ENCODE results near the gene TATDN3.

Gene TATDN3, protein sequence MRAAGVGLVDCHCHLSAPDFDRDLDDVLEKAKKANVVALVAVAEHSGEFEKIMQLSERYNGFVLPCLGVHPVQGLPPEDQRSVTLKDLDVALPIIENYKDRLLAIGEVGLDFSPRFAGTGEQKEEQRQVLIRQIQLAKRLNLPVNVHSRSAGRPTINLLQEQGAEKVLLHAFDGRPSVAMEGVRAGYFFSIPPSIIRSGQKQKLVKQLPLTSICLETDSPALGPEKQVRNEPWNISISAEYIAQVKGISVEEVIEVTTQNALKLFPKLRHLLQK

DNA sequence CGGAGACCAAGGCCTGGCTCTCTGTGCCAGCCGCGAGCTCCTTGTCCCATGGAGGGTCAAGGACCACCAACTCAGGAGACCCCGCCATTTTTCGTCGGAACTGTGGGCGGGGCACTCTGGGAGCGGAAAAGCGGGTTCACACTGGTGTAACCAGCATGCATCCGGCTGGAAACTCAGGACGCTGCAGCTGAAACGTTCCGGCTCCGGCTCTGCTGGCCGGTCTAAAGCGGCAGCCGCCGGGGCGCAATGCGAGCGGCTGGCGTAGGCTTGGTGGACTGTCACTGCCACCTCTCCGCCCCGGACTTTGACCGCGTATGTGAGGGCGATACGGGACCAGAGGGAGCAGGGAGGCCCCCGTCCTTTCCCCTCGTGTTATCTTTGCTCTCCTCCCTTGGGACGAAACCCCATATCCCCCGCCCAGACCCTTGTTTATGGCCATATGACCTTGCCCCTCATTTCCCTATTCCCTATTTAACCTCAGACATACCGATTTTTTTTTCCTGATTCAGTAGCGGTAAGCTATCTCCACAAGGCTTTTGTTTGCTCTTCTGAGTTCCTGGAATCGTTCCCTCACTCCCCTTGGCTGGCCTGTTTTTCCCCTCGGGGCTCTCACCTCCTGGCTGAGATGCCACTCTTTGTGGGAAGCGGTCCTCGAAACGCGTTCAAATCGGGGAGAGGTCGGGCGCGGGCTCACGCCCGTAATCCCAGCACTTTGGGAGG is at the start of gene TATDN3, which contains the start of gene NSL1:
Gene TATDN3 (plus strand): TSS at position 219 of the 720 bp plus-strand sequence. CDS start 28 bp downstream, at position 247.
Gene NSL1 (minus strand): TSS at position 102 of the 720 bp plus-strand sequence. CDS start 14 bp downstream, at position 88.
- Mint-ChIP-seq H3K36me3 (ENCODE audit: low read depth) (peaks cover 38% of the 10 kb centered on the region), H3K9me3 (no peaks in the 10 kb centered on the region), H3K4me3 (peak within 1 kb of the TSS; percentile 99), H3K27me3 (no peaks in the 10 kb centered on the region), H3K27ac (peak within 1 kb of the TSS; percentile 96), H3K4me1 (ENCODE audit: low read depth) (peaks cover 41% of the 10 kb centered on the region)
- peak; percentile 100 for DNase-seq

DNA sequence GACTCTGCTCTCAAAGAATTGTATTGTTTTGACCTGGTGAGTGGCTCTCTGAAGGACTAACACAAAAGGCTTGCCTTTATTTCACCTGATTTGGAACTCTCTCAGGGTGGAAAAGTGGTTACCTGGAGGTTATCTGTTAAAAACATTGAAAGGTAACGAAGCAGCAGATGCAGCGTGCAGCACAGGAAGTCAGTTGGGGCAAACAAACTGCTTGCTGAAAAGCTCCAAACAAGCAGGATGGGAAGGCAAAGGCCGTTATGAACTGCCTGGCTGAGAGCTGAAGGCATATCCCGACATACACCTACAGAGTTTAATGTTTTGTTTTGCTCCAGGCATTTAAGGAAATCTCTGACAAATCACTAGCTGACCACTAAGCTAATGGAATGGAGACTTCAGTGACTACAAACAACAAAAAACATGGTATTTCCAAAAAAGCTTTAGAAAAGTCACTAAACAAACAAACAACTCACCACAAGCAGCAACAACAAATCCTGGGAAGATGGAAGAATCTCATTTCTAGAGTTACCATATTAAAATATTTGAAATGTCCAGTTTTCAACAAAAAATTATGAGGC is 47.7 kb upstream of the TATDN3 start:
- Mint-ChIP-seq H3K27ac (no peak overlapping the region), H3K4me3 (no peak overlapping the region), H3K27me3 (no peaks in the 10 kb centered on the region), H3K36me3 (ENCODE audit: low read depth) (peaks cover 27% of the 10 kb centered on the region), H3K4me1 (ENCODE audit: low read depth) (peaks cover 59% of the 10 kb centered on the region), H3K9me3 (peaks cover 7% of the 10 kb centered on the region)
- no peak for DNase-seq

DNA sequence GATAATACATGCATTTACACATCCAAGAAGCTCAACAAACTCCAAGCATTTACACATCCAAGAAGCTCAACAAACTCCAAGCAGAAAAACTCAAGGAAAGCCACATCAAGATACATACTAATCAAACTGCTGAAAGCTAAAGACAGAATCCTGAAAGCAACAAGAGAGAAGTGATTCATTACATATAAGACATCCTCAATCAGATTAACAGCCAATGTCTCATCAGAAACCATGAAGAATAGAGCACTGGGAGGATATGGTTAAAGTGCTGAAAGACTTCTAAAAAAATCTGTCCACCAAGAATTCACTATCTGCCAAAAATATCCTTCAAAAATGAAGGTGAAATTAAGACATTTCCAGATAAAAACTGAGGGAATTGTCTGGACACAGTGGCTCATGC is 46.4 kb upstream of the TATDN3 start:
- peaks cover 7% of the 10 kb centered on the region for H3K9me3 Mint-ChIP-seq
- H3K27ac Mint-ChIP-seq, result peak overlapping the region; percentile 14
- H3K4me3 Mint-ChIP-seq, result no peak overlapping the region
- H3K36me3 Mint-ChIP-seq (ENCODE audit: low read depth), result peaks cover 20% of the 10 kb centered on the region
- no peak for DNase-seq
- H3K27me3 Mint-ChIP-seq, result no peaks in the 10 kb centered on the region
- peaks cover 58% of the 10 kb centered on the region for H3K4me1 Mint-ChIP-seq (ENCODE audit: low read depth)

DNA sequence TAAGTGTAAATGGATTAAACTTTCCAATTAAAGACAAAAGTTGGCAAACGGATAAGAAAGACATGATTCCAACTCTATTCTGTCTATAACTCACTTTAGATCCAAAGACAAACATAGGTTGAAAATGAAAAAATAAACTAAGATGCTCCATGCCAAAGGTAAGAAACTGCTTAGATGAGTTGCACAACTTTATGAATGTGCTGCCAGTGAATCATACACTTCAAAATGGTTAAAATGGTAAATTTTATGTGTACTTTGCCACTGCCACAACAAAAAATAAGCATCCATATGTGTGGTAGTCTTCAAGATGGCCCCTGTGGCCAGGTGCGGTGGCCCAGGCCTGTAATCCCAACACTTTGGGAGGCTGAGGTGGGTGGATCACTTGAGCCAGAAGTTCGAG is 45.1 kb upstream of the TATDN3 start:
- Mint-ChIP-seq H3K27me3 (no peaks in the 10 kb centered on the region), H3K27ac (no peak overlapping the region), H3K4me3 (no peak overlapping the region), H3K36me3 (ENCODE audit: low read depth) (peaks cover 14% of the 10 kb centered on the region), H3K4me1 (ENCODE audit: low read depth) (peaks cover 58% of the 10 kb centered on the region), H3K9me3 (peaks cover 3% of the 10 kb centered on the region)
- DNase-seq, result no peak

DNA sequence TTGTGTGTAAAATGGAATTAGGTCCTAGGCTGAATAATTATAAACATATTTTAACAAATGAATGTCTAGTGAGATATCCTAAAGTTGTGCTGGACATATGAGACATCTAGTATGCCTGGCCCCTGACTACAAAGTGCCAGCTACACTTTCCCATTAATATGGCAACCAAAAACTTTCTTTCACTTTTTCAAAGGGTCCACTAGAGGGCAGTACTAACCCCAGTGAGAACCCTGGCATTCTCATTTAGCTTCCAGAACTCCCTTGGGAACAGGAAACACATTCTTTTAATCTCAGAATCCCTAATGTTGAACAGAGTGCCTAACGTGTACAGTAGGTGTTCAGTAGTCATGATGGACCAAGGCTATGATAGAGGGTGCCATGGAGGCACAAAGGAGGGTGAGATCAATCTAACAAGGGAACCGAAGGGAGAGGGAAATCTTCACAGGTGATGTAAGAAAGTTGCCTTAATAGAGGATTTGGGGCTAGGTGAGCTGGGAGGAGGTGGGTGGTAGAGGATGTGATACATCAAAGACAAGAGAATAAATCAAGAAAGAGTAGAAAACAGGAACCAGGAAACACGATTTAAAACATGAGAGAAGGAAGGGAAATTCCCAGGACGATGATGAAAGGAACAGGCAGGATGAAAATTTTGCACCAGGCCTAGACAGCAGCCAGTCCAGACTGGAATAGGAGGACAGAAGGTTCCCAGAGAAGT is 41.7 kb upstream of the TATDN3 start:
- Mint-ChIP-seq H3K27ac (peak overlapping the region; percentile 42), H3K36me3 (ENCODE audit: low read depth) (peaks cover 5% of the 10 kb centered on the region), H3K9me3 (no peaks in the 10 kb centered on the region), H3K4me1 (ENCODE audit: low read depth) (peaks cover 69% of the 10 kb centered on the region), H3K27me3 (no peaks in the 10 kb centered on the region), H3K4me3 (no peak overlapping the region)
- no peak for DNase-seq

DNA sequence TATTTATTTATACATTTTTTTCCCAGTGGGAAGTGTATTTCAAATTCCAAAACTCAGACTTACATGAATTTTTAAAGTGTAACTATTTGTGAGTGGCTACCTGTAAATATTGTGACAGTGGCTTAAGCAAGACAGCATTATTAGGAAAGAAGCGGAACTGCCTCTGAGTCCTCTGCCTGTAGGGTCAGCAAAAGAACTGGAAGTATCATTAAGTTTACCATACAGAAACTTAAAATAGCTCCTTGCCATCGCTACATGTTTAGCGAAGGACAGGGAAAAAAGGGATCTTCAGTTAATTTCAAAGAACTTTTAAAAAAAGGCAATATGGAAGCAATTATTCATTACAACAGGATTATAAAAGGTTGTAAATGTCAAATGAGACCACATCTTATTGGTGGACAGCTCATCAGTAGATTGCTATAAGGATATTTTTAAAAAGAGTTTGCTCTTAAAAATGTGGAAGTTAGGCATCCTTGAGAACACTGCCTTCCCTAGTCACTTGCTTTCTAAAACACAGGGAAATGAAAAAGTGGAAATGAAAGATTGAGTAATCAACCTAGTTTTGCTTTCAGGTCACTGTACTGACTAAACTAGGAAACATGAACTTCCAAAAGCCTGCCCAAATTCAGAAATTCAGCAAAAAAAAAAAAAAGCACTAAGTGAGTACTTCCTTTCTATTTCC is 39.3 kb upstream of the TATDN3 start:
- H3K4me1 Mint-ChIP-seq (ENCODE audit: low read depth), result peaks cover 49% of the 10 kb centered on the region
- H3K4me3 Mint-ChIP-seq, result no peak overlapping the region
- H3K27ac Mint-ChIP-seq, result peak overlapping the region; percentile 78
- no peak for DNase-seq
- H3K9me3 Mint-ChIP-seq, result no peaks in the 10 kb centered on the region
- peaks cover 5% of the 10 kb centered on the region for H3K36me3 Mint-ChIP-seq (ENCODE audit: low read depth)
- H3K27me3 Mint-ChIP-seq, result no peaks in the 10 kb centered on the region

DNA sequence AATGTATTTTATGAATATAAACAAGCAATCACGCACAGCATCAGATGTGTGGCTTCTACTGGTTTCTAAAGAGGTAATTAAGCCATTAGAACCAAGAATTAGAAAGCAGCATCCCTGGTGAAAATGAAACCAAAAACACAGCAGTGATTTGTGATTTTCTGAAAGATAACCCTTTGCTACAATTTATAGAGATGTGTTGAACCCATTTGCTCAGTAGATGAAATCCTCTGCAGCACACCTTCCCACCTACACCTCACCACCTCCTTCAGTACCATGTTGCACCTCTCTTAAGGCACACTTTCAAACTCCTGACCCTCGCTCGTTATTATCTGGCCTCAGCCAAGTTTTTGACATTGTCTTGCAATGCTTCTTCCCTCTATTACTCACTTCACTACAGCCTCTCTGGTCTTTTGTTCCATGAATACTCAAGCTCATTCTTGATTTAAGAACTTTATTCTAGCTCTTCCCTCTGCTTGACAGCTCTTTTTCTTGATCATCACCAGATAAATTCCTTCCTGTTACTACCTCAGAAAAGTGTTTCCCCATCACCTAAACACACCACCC is 38.7 kb upstream of the TATDN3 start:
- H3K4me3 Mint-ChIP-seq, result peak overlapping the region; percentile 11
- H3K27me3 Mint-ChIP-seq, result no peaks in the 10 kb centered on the region
- no peaks in the 10 kb centered on the region for H3K9me3 Mint-ChIP-seq
- H3K27ac Mint-ChIP-seq, result peak overlapping the region; percentile 78
- DNase-seq, result no peak
- peaks cover 49% of the 10 kb centered on the region for H3K4me1 Mint-ChIP-seq (ENCODE audit: low read depth)
- peaks cover 8% of the 10 kb centered on the region for H3K36me3 Mint-ChIP-seq (ENCODE audit: low read depth)

DNA sequence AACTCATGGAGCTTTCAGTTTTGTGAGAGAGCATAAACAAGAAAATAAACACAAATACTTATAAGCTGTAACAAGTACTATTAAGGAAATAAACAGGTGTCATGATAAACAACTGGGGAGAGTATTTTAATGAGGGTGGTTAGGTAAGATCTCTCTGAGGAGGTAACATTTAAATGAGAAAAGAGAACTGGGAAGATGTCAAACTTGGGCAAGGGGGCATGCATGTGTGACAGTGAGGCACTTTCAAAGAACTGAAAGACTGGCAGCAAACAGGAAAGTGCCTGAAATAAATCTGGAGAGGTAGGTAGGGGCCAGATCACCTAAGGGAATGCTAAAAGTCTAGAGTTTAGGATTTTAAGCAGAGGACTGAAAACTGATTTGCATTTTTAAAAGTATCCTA is 37.9 kb upstream of the TATDN3 start:
- no peaks in the 10 kb centered on the region for H3K9me3 Mint-ChIP-seq
- DNase-seq, result no peak
- peaks cover 51% of the 10 kb centered on the region for H3K4me1 Mint-ChIP-seq (ENCODE audit: low read depth)
- no peaks in the 10 kb centered on the region for H3K27me3 Mint-ChIP-seq
- peak overlapping the region; percentile 11 for H3K27ac Mint-ChIP-seq
- H3K36me3 Mint-ChIP-seq (ENCODE audit: low read depth), result peaks cover 9% of the 10 kb centered on the region
- H3K4me3 Mint-ChIP-seq, result peak overlapping the region; percentile 49

DNA sequence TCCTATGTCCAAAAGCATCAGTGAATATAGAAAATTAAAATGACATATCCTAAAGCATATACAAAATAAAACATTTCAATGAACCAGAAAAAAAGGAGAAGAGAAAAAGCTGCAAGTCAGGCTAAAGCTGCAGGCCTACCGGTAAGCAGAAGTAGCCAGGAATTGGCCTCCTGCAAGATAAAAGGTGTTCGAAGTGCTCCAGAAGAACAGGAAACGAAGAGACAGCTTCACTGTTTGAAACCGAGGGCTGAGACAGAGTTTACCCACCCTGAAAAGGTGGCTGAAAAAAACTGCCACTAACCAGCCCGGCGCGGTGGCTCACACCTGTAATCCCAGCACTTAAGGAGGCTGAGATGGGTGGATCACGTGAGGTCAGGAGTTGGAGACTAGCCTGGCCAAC is 37.5 kb upstream of the TATDN3 start:
- peak overlapping the region; percentile 49 for H3K4me3 Mint-ChIP-seq
- H3K27ac Mint-ChIP-seq, result peak overlapping the region; percentile 66
- peaks cover 9% of the 10 kb centered on the region for H3K36me3 Mint-ChIP-seq (ENCODE audit: low read depth)
- H3K4me1 Mint-ChIP-seq (ENCODE audit: low read depth), result peaks cover 54% of the 10 kb centered on the region
- H3K27me3 Mint-ChIP-seq, result no peaks in the 10 kb centered on the region
- H3K9me3 Mint-ChIP-seq, result no peaks in the 10 kb centered on the region
- no peak for DNase-seq

DNA sequence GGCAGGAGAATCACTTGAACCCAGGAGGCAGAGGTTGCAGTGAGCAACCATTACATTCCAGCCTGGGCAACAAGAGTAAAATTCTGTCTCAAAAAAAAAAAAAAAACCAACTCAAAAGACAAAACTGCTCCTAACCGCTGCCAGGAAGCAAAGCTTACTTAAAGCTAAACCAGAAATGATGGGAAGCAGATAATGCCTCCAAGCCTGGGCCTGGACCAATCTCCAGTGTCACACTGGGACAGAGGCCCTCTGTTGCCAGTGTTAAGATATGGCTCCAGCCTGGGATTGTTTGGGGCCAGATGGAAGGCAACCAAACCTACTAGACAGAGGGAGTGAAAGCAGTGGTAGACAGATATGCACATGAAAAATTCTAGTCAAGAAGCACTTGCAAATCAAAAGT is 37.0 kb upstream of the TATDN3 start:
- Mint-ChIP-seq H3K9me3 (no peaks in the 10 kb centered on the region), H3K27me3 (no peaks in the 10 kb centered on the region), H3K27ac (peak overlapping the region; percentile 66), H3K36me3 (ENCODE audit: low read depth) (peaks cover 9% of the 10 kb centered on the region), H3K4me3 (peak overlapping the region; percentile 49), H3K4me1 (ENCODE audit: low read depth) (peaks cover 54% of the 10 kb centered on the region)
- DNase-seq, result no peak

DNA sequence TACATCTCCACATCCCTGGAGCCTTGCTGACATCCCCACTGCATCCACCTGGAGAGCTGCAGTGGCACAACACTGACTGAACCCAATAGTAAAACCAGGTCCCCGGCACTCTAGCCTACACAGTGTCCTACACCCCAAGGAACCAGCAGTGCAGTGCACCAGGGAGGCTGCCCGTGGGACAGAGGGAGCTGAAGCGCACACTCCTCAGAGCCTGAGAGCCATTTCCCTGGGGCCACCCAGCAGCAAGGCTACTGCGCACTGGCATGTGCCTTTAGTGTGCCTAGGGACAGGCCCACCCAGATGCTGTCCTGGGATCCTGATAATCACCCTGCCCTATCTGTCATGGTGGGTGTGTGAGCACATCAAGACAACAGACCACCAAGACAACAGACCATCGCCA is 32.0 kb upstream of the TATDN3 start:
- no peak for DNase-seq
- Mint-ChIP-seq H3K9me3 (no peaks in the 10 kb centered on the region), H3K27me3 (no peaks in the 10 kb centered on the region), H3K4me1 (ENCODE audit: low read depth) (peaks cover 30% of the 10 kb centered on the region), H3K27ac (no peak overlapping the region), H3K36me3 (ENCODE audit: low read depth) (peaks cover 39% of the 10 kb centered on the region), H3K4me3 (no peak overlapping the region)

DNA sequence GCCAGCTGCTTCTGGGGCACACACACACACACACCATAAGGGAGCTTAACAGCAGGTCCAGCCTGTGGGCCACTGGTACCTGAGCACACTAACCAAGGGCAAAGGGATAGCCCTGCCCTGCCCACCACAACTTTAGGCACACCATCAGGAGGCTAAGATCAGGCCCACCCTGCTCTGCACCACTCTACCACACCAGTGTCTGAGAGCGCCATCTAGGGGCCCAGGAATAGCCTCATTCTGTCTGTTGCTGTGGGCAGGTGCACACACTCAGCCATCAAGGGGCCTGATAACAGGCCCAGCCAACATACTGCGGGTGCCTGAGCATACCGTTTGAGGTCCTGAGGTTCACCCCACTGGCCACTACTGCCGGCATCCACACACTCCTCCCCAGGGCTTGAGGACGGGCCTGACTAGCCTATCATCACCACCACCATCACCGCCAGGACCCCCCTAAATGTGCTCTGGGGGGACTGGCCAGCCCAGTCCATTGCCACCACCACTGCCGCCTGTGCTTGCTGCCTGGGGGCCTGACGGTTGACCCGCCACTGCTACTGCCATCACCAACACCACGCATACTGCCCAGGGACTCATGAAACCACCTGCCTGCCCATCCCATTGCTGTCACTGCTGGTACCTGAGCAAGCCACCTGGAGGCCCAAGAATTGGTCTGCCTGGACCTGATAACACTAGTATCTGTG is 31.4 kb upstream of the TATDN3 start:
- Mint-ChIP-seq H3K36me3 (ENCODE audit: low read depth) (peaks cover 44% of the 10 kb centered on the region), H3K9me3 (no peaks in the 10 kb centered on the region), H3K27me3 (no peaks in the 10 kb centered on the region), H3K27ac (no peak overlapping the region), H3K4me3 (no peak overlapping the region), H3K4me1 (ENCODE audit: low read depth) (peaks cover 32% of the 10 kb centered on the region)
- peak; percentile 66 for DNase-seq

DNA sequence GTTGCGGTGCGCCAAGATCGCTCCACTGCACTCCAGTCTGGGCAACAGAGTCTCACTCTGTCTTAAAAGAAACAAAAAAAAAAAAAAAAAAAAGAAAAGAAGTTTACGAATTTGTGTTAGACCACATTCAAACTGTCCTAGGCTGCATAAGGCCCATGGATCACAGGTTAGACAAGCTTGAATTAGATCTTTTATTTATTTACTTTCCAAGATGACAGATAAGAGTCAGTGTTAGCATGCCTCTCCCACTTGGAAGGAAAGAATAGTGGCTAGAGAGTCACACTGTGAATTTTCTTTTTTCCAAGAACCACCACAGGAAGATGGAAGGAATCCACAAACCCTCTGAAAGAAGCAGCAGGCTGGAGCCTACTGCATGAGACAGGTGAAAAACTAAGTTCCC is 29.5 kb upstream of the TATDN3 start:
- Mint-ChIP-seq H3K4me1 (ENCODE audit: low read depth) (peaks cover 39% of the 10 kb centered on the region), H3K27ac (no peak overlapping the region), H3K36me3 (ENCODE audit: low read depth) (peaks cover 56% of the 10 kb centered on the region), H3K4me3 (no peak overlapping the region), H3K27me3 (no peaks in the 10 kb centered on the region), H3K9me3 (peaks cover 10% of the 10 kb centered on the region)
- no peak for DNase-seq
